HEK293 (cell line): ENCODE measurements around the gene SACS.

Experiments used
- CTCF ChIP-seq: fragments of 450-650 bp; formaldehyde crosslinking; IDR thresholded peaks from 2 replicates; pipeline ENCODE4 v1.5.1; 2016; ENCODE audit warnings: missing biosample characterization, missing genetic modification characterization
- PBX3 ChIP-seq: sonication (generic); formaldehyde crosslinking; IDR thresholded peaks from 2 replicates; pipeline ENCODE4 v1.8.1; 2022; ENCODE audit warnings: mild to moderate bottlenecking, moderate library complexity, missing genetic modification reagents
- ZNF274 ChIP-seq, 2 experiments: fragments of 200-500 bp in 1 of 2; fragments of 450-650 bp in 1 of 2; sonication (Bioruptor generic) in 1 of 2; formaldehyde crosslinking in 1 of 2; IDR thresholded peaks; 2 replicates each; pipeline versions ENCODE4 v1.5.1 to v1.6.1; 2014 to 2016; ENCODE audit warnings: borderline replicate concordance in 1 of 2, inconsistent platforms in 1 of 2, low read length in 1 of 2, missing biosample characterization in 1 of 2, missing genetic modification characterization in 1 of 2
- ZNF513 ChIP-seq: fragments of 450-650 bp; IDR thresholded peaks from 2 replicates; pipeline ENCODE4 v1.5.1; 2018; ENCODE audit warnings: missing biosample characterization, missing genetic modification characterization
- ZNF549 ChIP-seq: fragments of 450-650 bp; IDR thresholded peaks from 2 replicates; pipeline ENCODE4 v1.5.1; 2018; ENCODE audit warnings: missing biosample characterization, missing genetic modification characterization, mild to moderate bottlenecking, inconsistent platforms, moderate library complexity
- ZNF830 ChIP-seq: fragments of 450-650 bp; IDR thresholded peaks from 2 replicates; pipeline ENCODE4 v1.5.0; 2018; ENCODE audit warnings: missing biosample characterization, missing genetic modification characterization, low read depth, mild to moderate bottlenecking, moderate library complexity
- TF ChIP-seq, protein P1 (sequence below): fragments of 450-650 bp; formaldehyde crosslinking; IDR thresholded peaks from 2 replicates; pipeline ENCODE4 v1.5.1; 2016; ENCODE audit warnings: missing biosample characterization, missing genetic modification characterization

DNA sequence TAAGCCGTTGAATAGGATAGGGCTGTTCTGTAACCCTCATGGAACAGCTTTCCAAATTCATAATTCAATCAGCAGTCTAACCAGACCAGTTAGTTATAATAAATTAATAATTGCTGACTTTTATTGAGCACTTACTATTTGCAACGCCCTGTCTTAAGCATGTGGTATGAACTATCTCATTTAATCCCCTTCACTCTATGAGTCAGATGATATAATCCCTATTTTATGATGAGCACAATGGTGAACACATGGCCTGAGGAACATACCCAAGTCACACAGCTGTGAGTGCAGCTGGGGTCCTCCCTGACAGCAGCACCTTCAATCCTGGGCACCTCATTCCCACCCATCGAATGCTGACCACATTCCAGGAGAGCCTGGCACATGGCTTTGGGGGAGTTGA lies 28.0 kb upstream of the SACS start:
- TF ChIP-seq ZNF274 (IDR thresholded peaks at IDR 0.05; ENCODE audit: low read length) (no peak), ZNF274 (tag by site-specific recombination; IDR thresholded peaks at IDR 0.05; ENCODE audit: borderline replicate concordance) (no peak), ZNF830 (tag by site-specific recombination) (no peak), PBX3 (CRISPR knock-in tag) (no peak), ZNF549 (tag by site-specific recombination) (no peak), ZNF513 (tag by site-specific recombination) (no peak), CTCF (tag by site-specific recombination) (no peak)
- TF ChIP-seq, protein P1, sequence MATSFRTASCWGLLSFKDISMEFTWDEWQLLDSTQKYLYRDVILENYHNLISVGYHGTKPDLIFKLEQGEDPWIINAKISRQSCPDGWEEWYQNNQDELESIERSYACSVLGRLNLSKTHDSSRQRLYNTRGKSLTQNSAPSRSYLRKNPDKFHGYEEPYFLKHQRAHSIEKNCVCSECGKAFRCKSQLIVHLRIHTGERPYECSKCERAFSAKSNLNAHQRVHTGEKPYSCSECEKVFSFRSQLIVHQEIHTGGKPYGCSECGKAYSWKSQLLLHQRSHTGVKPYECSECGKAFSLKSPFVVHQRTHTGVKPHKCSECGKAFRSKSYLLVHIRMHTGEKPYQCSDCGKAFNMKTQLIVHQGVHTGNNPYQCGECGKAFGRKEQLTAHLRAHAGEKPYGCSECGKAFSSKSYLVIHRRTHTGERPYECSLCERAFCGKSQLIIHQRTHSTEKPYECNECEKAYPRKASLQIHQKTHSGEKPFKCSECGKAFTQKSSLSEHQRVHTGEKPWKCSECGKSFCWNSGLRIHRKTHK (tag by site-specific recombination) = no peak
